Measurements from ENCODE around the gene TGFBR3.

The TGFBR3 gene

DNA sequence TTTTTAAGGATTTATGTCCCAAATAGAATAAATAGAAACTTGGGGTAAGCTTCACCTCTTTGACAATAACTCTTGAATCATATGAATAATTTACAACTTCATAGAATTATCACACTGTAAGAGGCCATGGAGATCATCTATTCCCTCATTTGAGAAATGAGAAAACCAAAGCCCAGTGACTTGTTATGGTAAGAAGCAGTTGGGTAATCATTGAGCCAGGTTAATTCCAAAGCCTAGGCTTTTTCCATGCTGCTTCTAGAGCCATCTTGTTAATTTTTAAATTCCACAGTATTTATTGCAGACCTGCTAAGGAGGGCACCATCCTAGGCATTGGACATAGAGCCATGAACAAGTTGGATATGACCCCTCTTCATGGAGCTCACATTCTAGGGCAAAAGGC, 224.8 kb downstream of the TGFBR3 start:
- H3K9me3 ChIP-seq (ENCODE audit: control insufficient read depth, low read length), result peaks cover 19% of the 10 kb centered on the region
- H3K4me3 ChIP-seq (ENCODE audit: low read length), result no peak overlapping the region
- H3K27me3 ChIP-seq (replicated peaks; ENCODE audit: control insufficient read depth, insufficient read depth, low read length), result no peaks in the 10 kb centered on the region
- H3K36me3 ChIP-seq (ENCODE audit: control insufficient read depth, insufficient read depth, low read length, severe bottlenecking), result no peaks in the 10 kb centered on the region
- DNase-seq (ENCODE audit: low read depth), result no peak
- no peaks in the 10 kb centered on the region for H3K4me1 ChIP-seq (ENCODE audit: control insufficient read depth, insufficient read depth, low read length)
- no peak overlapping the region for H3K9ac ChIP-seq (ENCODE audit: low read length)

DNA sequence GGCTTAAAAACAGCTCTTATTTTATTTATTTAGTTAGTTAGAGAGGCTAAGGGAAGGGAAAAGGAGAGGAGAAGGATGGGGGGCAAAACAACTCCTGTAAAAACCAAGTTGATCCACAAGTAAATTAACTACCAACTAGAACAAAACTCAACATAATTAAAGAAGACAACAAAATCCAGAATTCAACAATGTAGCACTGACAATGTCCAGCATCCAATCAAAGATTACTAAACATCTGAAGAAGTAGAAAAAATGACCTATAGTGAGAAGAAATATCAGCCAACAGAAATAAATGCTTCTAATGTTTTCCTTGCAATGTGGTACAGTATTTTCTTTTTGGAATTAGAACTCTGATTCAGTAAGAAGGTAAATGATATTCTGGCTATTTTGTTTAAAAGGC, 225.2 kb downstream of the TGFBR3 start:
- no peaks in the 10 kb centered on the region for H3K4me1 ChIP-seq (ENCODE audit: control insufficient read depth, insufficient read depth, low read length)
- DNase-seq (ENCODE audit: low read depth), result no peak
- H3K9ac ChIP-seq (ENCODE audit: low read length), result no peak overlapping the region

DNA sequence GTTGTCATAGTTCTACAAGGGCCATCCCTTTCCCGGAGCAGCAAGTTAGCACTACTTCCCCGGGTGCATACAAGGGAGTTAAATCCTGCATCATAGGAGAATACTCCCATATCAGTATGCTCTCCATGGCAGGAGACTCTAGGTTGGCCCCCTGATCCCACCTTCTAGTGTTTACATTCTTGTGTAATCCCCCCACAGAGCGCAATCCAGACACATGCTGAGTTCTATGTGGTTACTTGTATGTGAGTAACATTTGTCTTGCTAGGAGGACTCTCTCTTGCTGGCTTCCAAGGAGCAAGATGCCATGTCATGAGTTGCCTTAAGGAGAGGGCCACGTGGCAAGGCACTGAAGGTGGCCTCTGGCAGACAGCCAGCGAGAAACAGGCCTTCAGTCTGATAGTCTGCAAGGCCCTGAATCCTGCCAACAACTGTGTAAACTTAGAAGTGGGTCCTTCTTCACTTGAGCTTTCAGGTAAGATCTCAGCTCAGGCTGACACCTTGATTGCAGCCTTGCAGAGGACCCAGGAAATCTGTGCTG, 230.0 kb downstream of the TGFBR3 start:
- Histone ChIP-seq H3K4me3 (ENCODE audit: low read length) (no peak overlapping the region), H3K9me3 (ENCODE audit: control insufficient read depth, low read length) (peaks cover 16% of the 10 kb centered on the region)
- no peak for DNase-seq (ENCODE audit: low read depth)

More for the DNA sequence above, 225.2 kb downstream of the TGFBR3 start:
- H3K4me3 ChIP-seq (ENCODE audit: low read length), result no peak overlapping the region
- H3K27me3 ChIP-seq (replicated peaks; ENCODE audit: control insufficient read depth, insufficient read depth, low read length), result no peaks in the 10 kb centered on the region
- peaks cover 21% of the 10 kb centered on the region for H3K9me3 ChIP-seq (ENCODE audit: control insufficient read depth, low read length)
- no peaks in the 10 kb centered on the region for H3K36me3 ChIP-seq (ENCODE audit: control insufficient read depth, insufficient read depth, low read length, severe bottlenecking)

DNA sequence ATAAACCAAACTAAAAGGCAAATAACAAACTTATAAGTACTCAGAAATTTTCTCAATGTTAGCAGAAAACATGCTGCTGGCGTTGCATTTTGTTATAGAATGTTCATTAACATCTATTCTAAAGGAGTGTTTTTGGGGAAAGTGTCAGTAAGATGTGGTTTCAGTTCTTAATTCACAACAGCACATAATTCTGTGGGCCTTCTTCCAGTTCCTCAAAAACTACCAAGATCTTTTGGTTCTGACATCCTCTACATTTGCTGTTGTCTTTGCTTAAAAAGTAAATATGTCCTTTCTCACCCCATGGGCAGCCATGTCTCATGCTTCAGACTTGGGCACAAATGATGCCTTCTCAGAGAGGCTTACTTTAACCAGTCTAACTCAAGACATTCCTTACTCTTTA, 232.8 kb downstream of the TGFBR3 start:
- Histone ChIP-seq H3K4me3 (ENCODE audit: low read length) (no peak overlapping the region), H3K36me3 (ENCODE audit: control insufficient read depth, insufficient read depth, low read length, severe bottlenecking) (no peaks in the 10 kb centered on the region), H3K9ac (ENCODE audit: low read length) (no peak overlapping the region), H3K27me3 (replicated peaks; ENCODE audit: control insufficient read depth, insufficient read depth, low read length) (no peaks in the 10 kb centered on the region), H3K9me3 (ENCODE audit: control insufficient read depth, low read length) (peaks cover 3% of the 10 kb centered on the region), H3K4me1 (ENCODE audit: control insufficient read depth, insufficient read depth, low read length) (peaks cover 38% of the 10 kb centered on the region)
- no peak for DNase-seq (ENCODE audit: low read depth)

More for the DNA sequence above, 230.0 kb downstream of the TGFBR3 start:
- Histone ChIP-seq H3K4me1 (ENCODE audit: control insufficient read depth, insufficient read depth, low read length) (peaks cover 26% of the 10 kb centered on the region), H3K27me3 (replicated peaks; ENCODE audit: control insufficient read depth, insufficient read depth, low read length) (no peaks in the 10 kb centered on the region), H3K36me3 (ENCODE audit: control insufficient read depth, insufficient read depth, low read length, severe bottlenecking) (no peaks in the 10 kb centered on the region), H3K9ac (ENCODE audit: low read length) (no peak overlapping the region)

DNA sequence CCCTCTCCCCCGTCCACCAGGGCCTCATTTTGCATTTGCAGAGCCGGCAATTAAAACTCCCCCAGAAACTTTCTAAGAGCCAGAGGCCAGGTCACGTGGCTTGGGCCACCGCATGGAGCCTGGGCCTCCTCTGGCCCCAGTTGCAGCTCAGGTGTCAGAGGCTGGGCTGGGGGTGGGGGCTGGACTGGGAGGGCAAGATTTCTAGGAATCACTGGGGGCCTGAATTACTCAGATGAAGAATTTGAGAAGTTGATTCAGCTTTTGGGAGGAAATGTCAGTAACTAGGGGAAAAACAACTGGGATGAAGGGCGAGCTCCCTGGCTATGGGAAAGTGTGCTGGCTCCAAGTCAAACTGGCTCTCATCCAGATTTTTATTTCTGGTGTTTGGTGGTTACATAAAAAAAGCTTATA, 234.3 kb downstream of the TGFBR3 start:
- peak overlapping the region; percentile 54 for H3K4me3 ChIP-seq (ENCODE audit: low read length)
- peak; percentile 42 for DNase-seq (ENCODE audit: low read depth)
- peaks cover 3% of the 10 kb centered on the region for H3K9me3 ChIP-seq (ENCODE audit: control insufficient read depth, low read length)
- H3K4me1 ChIP-seq (ENCODE audit: control insufficient read depth, insufficient read depth, low read length), result peaks cover 38% of the 10 kb centered on the region
- no peaks in the 10 kb centered on the region for H3K27me3 ChIP-seq (replicated peaks; ENCODE audit: control insufficient read depth, insufficient read depth, low read length)
- H3K36me3 ChIP-seq (ENCODE audit: control insufficient read depth, insufficient read depth, low read length, severe bottlenecking), result no peaks in the 10 kb centered on the region
- peak overlapping the region; percentile 89 for H3K9ac ChIP-seq (ENCODE audit: low read length)

DNA sequence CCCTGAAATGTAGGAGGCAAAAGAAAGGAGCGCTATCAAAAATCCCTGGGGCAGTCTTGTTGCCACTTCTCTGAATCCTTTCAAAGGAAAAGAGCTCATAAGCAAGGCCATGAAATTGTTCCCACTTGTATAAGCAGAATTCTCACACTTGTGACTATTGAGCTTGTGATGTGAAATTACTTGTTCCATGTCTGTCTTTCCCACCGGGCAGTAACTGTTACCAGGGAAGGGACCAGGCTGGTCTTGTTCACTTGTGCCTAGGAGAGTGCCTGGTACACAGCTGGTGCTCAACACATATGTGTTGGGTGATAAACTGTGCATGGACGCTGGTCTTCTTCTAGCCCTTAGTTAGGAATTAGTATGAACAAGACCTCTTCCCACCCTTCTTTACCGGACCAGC, 234.7 kb downstream of the TGFBR3 start:
- peaks cover 41% of the 10 kb centered on the region for H3K4me1 ChIP-seq (ENCODE audit: control insufficient read depth, insufficient read depth, low read length)
- H3K9me3 ChIP-seq (ENCODE audit: control insufficient read depth, low read length), result peaks cover 3% of the 10 kb centered on the region
- peak overlapping the region; percentile 54 for H3K4me3 ChIP-seq (ENCODE audit: low read length)
- no peaks in the 10 kb centered on the region for H3K27me3 ChIP-seq (replicated peaks; ENCODE audit: control insufficient read depth, insufficient read depth, low read length)
- H3K36me3 ChIP-seq (ENCODE audit: control insufficient read depth, insufficient read depth, low read length, severe bottlenecking), result no peaks in the 10 kb centered on the region
- peak overlapping the region; percentile 89 for H3K9ac ChIP-seq (ENCODE audit: low read length)
- no peak for DNase-seq (ENCODE audit: low read depth)

DNA sequence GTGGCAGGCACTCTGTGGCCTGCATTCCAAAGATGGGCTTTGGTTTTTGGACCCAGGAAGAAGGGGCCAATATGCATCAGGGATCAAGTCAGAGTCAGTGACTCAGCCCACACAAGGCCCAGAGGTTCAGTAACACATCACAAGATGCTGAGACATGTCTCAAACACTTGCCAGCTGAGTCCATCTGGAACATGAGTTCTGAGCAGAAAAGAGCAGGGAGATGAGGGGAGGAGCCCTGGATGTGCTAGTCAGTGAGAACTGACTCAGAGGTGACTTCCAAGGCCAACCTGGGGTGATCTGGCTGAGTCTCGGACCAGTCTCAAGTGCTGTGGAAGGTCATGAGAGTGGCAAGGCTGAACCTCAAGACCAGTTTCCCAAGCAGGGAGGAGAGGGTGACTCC, 235.2 kb downstream of the TGFBR3 start:
- Histone ChIP-seq H3K27me3 (replicated peaks; ENCODE audit: control insufficient read depth, insufficient read depth, low read length) (no peaks in the 10 kb centered on the region), H3K36me3 (ENCODE audit: control insufficient read depth, insufficient read depth, low read length, severe bottlenecking) (no peaks in the 10 kb centered on the region), H3K4me3 (ENCODE audit: low read length) (peak overlapping the region; percentile 23), H3K9ac (ENCODE audit: low read length) (peak overlapping the region; percentile 89), H3K9me3 (ENCODE audit: control insufficient read depth, low read length) (no peaks in the 10 kb centered on the region), H3K4me1 (ENCODE audit: control insufficient read depth, insufficient read depth, low read length) (peaks cover 45% of the 10 kb centered on the region)
- peak; percentile 92 for DNase-seq (ENCODE audit: low read depth)

DNA sequence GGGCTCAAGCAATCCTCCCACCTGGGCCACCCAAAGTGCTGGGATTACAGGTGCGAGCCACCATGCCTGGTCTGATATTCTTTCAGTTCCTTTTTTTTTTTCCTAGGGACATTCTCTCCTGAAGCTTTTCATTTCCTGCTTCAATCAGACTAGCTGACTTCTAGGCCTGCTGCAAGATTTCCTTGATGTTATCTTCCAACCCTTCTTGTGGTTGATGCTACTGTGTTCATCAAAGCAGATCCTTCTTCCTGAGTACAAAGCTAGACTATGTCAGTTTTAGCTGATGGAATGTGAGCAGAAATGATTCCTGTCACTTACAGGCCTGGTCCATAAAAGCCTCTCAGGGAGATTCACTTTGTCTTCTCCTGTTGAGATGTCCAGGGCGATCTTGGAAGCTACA, 238.9 kb downstream of the TGFBR3 start:
- no peak overlapping the region for H3K4me3 ChIP-seq (ENCODE audit: low read length)
- DNase-seq (ENCODE audit: low read depth), result no peak
- no peaks in the 10 kb centered on the region for H3K36me3 ChIP-seq (ENCODE audit: control insufficient read depth, insufficient read depth, low read length, severe bottlenecking)
- H3K4me1 ChIP-seq (ENCODE audit: control insufficient read depth, insufficient read depth, low read length), result peaks cover 42% of the 10 kb centered on the region
- no peaks in the 10 kb centered on the region for H3K27me3 ChIP-seq (replicated peaks; ENCODE audit: control insufficient read depth, insufficient read depth, low read length)
- no peaks in the 10 kb centered on the region for H3K9me3 ChIP-seq (ENCODE audit: control insufficient read depth, low read length)
- no peak overlapping the region for H3K9ac ChIP-seq (ENCODE audit: low read length)

DNA sequence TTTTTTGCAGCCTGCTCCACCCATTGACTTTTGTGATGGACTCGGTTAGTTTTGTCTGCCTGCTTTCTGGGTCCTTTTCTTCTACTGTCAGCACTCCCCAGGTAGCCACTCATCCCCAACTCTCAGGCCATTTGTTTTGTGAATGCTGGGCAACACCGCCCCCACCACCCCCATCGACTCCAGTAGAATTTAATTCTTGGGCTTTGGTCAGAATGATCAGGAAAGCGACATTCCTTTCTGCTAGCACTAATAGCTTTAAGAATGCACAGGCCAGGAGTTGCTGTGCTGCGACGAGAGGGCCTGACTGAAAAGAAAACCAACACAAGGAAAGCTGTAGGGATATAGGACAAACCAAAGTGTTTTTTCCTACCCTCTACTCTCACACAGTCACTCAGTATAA, 240.9 kb downstream of the TGFBR3 start:
- Histone ChIP-seq H3K9ac (ENCODE audit: low read length) (no peak overlapping the region), H3K36me3 (ENCODE audit: control insufficient read depth, insufficient read depth, low read length, severe bottlenecking) (no peaks in the 10 kb centered on the region), H3K4me1 (ENCODE audit: control insufficient read depth, insufficient read depth, low read length) (peaks cover 24% of the 10 kb centered on the region), H3K27me3 (replicated peaks; ENCODE audit: control insufficient read depth, insufficient read depth, low read length) (no peaks in the 10 kb centered on the region), H3K4me3 (ENCODE audit: low read length) (no peak overlapping the region), H3K9me3 (ENCODE audit: control insufficient read depth, low read length) (peaks cover 5% of the 10 kb centered on the region)
- peak; percentile 20 for DNase-seq (ENCODE audit: low read depth)

DNA sequence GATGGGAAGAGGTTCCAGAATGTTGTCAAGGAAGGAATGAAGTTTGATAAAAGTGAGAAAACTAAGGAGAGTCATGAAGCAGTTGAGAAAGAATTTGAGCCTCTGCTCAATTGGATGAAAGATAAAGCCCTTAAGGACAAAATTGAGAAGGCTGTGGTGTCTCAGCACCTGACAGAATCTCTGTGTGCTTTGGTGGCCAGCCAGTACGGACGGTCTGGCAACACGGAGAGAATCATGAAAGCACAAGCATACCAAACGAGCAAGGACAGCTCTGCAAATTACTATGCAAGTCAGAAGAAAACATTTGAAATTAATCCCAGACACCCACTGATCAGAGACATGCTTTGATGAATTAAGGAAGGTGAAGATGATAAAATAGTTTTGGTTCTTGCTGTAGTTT, 242.5 kb downstream of the TGFBR3 start:
- no peak for DNase-seq (ENCODE audit: low read depth)
- Histone ChIP-seq H3K4me1 (ENCODE audit: control insufficient read depth, insufficient read depth, low read length) (peaks cover 21% of the 10 kb centered on the region), H3K9ac (ENCODE audit: low read length) (no peak overlapping the region), H3K27me3 (replicated peaks; ENCODE audit: control insufficient read depth, insufficient read depth, low read length) (no peaks in the 10 kb centered on the region), H3K4me3 (ENCODE audit: low read length) (no peak overlapping the region), H3K36me3 (ENCODE audit: control insufficient read depth, insufficient read depth, low read length, severe bottlenecking) (no peaks in the 10 kb centered on the region), H3K9me3 (ENCODE audit: control insufficient read depth, low read length) (peaks cover 5% of the 10 kb centered on the region)

DNA sequence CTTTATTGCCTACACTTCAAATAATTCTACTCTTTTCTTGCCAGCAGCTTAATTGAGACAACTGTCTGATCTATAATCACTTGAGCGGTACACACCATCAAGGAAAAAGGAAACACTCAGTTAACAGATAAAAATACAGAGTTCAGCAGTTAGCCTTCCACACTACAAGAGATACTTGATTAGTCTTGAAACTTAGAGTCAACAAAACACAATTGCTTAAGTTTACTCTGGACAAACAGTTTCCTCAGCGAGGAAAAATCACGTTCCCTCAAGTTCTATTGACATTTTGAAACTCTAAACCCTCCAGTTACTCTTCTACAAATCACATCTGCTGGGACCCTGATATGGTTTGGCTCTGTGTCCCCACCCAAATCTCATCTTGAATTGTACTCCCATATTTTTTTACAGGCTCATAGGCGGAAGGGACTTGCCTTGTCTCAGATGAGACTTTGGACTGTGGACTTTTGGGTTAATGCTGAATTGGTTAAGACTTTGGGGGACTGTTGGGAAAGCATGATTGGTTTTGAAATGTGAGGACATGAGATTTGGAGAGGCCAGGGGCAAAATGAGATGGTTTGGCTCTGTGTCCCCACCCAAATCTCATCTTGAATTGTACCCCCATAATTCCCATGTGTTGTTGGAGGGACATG, 244.9 kb downstream of the TGFBR3 start:
- H3K36me3 ChIP-seq (ENCODE audit: control insufficient read depth, insufficient read depth, low read length, severe bottlenecking), result no peaks in the 10 kb centered on the region
- H3K4me1 ChIP-seq (ENCODE audit: control insufficient read depth, insufficient read depth, low read length), result peaks cover 21% of the 10 kb centered on the region
- H3K9ac ChIP-seq (ENCODE audit: low read length), result no peak overlapping the region
- no peak overlapping the region for H3K4me3 ChIP-seq (ENCODE audit: low read length)
- H3K9me3 ChIP-seq (ENCODE audit: control insufficient read depth, low read length), result peaks cover 5% of the 10 kb centered on the region
- no peaks in the 10 kb centered on the region for H3K27me3 ChIP-seq (replicated peaks; ENCODE audit: control insufficient read depth, insufficient read depth, low read length)
- no peak for DNase-seq (ENCODE audit: low read depth)

DNA sequence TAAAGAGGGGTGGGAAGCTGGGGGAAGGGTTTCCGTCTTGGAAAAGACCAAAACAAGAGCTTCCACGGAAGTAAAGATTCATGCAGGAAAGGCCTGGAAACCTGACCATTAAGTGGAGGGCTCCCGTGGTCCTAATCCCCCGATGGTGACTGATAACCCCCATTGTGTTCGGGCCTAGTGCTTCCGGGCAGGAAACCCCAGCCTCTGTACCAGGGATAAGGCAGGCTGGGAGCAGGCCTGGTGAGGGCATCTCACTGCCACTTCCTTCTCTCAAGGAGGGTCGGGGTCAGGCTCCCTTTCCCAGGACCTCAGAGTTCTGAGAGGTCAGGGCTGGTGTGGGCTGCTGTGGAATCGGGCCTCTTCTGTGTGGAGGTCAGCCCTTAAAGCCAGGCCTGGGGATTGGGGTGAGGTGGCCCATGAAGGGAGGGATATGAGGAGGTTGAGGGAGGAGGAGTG, 248.4 kb downstream of the TGFBR3 start:
- DNase-seq (ENCODE audit: low read depth), result no peak
- H3K4me3 ChIP-seq (ENCODE audit: low read length), result no peak overlapping the region

More for the DNA sequence above, 248.4 kb downstream of the TGFBR3 start:
- Histone ChIP-seq H3K4me1 (ENCODE audit: control insufficient read depth, insufficient read depth, low read length) (peaks cover 12% of the 10 kb centered on the region), H3K9ac (ENCODE audit: low read length) (no peak overlapping the region), H3K9me3 (ENCODE audit: control insufficient read depth, low read length) (peaks cover 5% of the 10 kb centered on the region), H3K36me3 (ENCODE audit: control insufficient read depth, insufficient read depth, low read length, severe bottlenecking) (no peaks in the 10 kb centered on the region), H3K27me3 (replicated peaks; ENCODE audit: control insufficient read depth, insufficient read depth, low read length) (no peaks in the 10 kb centered on the region)
